Hindlimb muscle (tissue), 1 donor: ENCODE measurements around the gene B4GALT1. TPM values are rescaled to one million over a fixed set of nuclear protein-coding genes. Genes with fewer than 3 reads are reported as not detected.
A peak's percentile ranks its signal among the peaks of the same experiment; 100 is the strongest.
"Not testable (repeated sequence)": the region's sequence is repeated elsewhere in the genome, so short reads cannot be mapped to it uniquely, and the experiment has no call there.

Source experiments
- DNase-seq: peaks from one replicate; pipeline ENCODE4 v3.0.0-alpha.2; 2013
- polyA plus RNA-seq: library from polyadenylated mRNA; unstranded; fragments of 120-200 nt; gene quantifications from one replicate; pipeline ENCODE4 v1.2.1, GENCODE V29; 2013; ENCODE audit not compliant: insufficient read length

The B4GALT1 gene
- polyA plus RNA-seq, 1 donor, result 38.4 TPM

DNA sequence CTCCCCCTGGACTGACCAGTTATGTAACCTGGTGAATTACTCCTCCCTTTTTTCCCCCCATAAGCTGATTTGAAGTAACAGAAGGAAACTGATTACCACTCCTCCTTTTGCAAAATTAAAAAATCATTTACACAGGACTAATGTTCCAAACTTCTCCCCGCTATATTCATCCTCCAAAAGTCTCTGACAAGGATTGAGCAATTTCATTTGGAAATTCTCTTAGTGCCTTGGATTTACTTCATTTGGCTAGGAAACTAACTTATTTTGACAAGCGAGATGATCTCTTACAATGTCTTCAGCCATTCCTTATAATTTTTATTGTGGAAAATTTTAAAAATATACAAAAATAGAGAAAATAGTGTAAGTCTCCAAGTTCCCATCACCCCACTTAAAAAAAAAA, 15.4 kb upstream of the B4GALT1 start:
- DNase-seq, result no peak

DNA sequence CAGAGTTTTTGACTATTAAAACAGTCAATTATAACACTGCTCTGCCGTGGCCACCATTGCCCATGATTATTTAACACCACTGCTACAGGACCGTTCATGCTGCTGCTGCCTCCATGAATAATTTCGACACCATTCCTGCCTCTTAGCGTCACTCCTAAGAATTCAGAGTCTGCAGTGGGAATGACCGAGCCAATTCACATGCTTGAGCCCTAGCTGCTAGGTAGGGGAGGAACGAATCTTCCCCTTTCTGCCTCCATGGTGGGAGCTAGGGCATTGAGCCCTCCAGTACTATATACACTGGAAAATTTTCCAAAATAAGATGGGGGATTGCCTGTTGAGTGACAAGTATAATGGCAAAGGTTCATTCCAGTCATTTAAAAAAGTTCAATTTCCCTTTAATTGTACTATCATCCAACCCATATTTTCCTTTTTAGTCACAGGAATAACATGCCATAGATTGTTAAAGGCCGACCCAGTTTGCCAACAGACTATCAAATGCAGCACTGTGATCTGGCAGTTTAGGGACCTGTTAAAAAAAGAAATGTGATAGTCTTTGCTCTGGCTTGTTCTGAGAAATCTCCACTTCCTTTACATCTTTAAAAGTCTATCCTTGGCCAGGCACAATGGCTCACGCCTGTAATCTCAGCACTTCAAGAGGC, 13.5 kb upstream of the B4GALT1 start:
- DNase-seq, result no peak

DNA sequence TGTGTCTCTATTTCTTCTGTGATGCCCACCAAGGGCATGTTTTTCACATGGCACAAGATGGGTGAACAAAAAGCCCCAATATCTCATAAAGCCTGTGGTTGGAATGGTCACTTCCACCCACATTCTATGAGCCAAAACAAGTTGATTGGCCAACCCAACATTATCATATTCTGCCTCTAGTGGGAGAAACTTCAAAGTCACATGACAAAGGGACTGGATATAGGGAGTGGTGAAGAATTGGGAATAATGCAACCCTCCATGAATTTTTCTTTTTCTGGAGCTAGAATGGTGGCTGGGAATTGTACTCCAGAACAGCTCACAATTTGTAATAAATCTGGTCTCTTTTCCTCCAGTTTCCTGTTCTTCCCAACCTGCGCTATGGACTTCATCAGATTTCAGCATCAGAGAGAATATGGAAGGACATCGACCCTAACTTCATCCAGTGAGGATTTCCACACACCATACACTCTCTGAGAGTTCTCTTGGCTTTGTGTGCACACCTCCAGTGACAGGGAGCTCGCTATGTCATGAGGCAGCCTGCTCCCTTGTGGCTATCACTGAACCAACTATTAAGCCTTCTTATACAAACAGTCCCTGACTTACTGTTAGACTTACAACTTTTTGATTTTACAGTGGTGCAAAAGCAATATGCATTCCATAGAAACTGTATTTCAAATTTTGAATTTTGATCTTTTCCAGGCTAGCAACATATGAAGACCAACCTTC, 12.0 kb upstream of the B4GALT1 start:
- no peak for DNase-seq

DNA sequence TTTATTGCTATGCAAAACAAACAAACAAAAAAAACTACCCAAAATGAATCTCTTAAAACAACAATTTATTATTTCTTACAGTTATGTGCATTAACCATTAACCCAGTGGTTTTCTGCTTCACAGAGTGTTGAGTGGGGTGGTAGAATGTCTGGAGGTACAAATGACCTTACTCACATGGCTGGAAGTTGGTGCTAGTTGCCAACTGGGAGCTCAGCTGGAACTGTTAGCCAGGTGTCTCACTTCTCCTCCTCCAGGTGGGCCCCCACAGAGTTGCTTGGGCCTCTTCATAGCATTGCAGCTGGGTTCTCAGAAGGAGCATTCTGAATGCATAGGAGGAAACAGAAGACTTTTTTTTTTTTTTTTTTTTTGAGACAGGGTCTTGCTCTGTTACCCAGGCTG, 10.5 kb upstream of the B4GALT1 start:
- DNase-seq, result no peak

DNA sequence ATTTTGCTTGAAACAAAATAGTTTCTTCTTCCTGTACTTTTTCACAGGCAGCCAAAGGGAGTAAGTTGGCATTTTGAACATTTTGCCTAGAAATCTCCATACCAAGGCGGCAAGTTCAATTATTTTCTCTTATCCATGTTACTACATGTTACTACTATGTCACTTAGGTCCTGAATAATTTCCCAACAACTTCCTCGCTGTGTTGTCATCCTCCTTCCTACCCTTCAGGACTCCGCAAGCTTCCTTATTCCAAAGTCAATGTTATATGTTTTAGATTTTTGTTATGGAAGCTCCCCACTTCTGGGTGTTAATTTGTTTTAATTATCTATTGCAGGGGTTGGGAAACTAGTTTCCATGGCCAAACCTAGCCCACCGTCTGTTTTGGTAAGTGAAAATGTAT, 9.9 kb upstream of the B4GALT1 start:
- no peak for DNase-seq

DNA sequence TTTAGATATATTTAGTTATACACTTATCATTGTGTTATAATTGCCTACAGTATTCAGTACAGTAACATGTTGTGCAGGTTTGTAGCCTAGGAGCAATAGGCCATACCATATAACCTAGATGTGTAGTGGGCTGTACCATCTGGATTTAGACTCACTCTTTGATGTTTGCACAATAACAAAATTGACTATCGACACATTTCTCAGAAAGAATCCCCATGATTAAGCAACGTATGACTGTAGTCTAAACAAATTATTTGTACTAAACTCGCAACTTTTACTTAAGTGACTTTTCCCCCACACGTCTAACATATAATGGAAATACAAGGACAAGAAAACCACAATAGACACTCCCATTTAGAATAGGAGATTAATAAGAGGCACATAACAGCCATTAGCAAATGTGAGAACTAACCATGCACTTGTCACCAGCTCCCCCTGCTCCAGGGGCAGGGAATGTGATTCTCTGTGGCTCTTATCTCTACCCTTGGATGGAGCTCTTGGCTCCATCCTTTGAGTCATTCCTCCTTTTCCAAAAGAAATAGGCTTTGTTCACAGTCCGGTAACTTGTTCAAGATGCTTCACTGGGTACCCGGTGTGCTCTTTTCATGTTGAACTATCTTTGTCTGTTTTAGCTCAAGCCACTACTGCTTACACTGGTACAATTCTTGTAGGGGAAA, 8.7 kb upstream of the B4GALT1 start:
- no peak for DNase-seq

DNA sequence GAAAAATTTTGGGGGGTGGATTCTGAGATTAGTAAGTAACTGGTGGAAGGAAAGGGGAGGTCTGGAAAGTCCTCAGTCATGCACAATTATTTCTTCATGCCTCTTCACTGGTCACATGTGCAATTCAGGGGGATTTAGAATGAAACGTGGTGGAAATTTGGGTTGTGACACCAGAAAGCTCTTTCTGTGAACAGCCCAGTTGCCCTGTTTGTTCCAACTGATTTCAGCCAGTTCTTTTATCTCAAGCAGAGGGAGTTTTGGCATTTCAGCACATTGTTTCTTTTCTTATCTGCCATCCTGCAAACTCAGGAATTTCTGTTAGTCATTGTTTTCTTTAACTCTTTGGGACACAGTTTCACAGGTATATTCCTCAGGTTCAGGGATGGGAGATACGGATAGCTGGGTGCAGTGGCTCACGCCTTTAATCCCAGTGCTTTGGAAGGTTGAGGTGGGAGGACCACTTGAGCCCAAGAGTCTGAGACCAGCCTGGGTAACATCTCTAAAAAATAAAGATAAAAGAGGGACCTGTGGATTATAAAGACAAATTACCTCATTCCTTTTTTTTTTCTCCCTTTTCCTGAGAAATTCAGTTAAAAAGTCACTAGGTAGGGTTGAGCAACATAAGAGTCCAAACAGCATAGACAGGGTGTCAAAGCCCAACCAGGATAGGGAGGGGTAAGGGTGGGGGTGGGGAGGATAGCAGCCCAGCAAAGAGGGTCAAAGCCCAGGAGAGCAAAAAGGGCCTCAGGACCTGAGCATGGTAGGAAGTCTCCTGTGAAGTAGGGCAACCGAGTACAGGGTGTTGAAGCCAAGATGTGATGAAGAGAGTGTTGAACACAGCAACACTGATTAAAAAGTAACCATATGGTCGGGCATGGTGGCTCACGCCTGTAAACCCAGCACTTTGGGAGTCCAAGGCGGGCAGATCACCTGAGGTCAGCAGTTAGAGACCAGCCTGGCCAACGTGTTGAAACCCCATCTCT, 5.4 kb upstream of the B4GALT1 start:
- no peak for DNase-seq

DNA sequence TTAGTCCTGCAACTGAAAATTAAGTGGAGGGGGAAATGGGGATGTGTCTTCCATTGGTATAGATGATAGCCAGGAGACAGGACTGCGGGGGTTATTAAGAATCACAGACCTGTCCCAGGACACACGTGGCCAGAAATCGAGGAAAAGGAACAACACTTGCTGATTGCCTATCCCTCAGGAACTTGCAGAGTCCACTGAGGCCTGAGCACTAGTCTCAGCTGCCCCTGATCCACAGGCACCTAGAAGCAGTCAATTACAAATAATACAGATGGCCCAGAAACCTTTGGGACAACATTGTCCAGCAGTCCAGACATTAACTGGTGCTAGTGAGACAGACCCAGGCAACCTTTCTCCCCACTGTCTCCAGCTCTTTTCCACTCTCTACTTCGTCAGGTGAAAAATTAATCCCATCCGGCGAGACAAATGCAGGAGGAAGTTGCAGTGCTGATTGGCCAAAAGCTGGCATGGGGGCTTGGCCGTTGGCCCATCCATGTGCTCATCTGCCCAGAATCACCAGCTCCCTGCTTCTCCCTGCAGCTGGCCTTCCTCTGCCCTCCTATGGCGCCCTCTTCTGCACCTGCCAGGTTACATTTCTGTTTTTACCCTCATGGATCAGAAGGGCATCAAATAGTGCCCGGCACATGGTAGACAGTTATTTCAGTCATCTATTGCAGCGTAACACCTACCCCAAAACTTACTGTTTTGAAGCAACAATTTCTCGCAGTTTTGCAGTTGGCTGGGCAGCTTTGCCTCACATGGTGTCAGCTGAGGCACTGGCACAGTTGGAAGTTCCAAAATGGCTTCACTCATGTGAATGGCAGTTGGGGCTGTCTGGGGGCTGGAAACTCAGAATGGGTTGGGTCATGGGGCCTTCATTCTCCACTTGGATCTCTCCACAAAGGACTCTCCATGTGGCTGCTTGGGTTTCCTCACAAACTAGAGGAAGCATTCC, 3.6 kb upstream of the B4GALT1 start:
- DNase-seq, result no peak

DNA sequence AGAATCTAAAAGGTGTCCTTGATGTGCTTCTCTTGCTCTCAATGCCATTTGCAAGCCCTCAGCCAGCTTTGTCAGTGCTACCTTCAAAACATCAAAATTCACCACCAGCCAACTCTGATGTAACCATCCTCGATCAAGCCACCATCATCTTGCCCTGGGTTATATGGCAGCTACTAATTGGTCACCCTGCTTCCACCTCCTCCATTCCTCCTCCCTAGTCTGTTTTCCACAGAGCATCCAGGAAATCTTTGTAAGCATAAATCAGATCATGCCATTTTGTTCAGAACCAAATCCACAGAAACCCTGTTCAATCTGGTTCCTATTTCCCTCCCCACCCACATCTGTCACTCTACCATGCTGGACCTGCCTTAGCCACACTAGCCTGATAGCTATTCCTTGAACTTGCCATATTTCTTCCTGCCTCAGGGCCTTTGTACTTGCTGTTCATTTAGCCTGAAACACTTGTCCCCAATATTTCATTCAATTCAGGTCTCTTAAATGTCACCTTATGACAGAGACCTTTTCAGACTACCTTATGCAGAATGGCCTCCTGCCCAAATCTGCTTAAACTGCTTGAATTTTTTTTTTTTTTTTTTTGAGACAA, 1.9 kb upstream of the B4GALT1 start:
- DNase-seq, result no peak

DNA sequence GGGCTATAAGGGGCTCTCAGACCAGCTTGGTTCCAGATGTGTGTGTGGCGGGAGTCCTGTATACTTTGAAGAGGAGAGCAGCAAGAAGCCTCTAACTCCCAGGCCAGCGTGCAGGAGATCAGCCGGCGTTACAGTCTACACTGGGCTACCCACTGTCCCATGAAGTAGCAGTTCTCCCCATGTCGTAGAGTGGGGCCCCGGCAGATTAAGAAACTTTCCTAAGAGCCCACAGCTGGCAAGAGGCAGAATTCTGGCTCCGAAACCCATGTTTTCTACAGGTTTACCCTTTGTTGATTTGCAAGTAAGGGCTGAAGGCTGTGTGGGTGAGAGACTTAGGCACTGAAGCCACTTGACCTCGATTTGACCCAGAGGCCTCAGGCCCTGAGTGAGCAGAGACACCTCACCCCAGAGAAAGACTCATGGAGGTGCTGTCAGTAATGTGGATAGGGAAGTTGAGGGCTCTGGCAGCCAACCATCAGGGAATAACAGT, 881 bp upstream of the B4GALT1 start:
- DNase-seq, result no peak

DNA sequence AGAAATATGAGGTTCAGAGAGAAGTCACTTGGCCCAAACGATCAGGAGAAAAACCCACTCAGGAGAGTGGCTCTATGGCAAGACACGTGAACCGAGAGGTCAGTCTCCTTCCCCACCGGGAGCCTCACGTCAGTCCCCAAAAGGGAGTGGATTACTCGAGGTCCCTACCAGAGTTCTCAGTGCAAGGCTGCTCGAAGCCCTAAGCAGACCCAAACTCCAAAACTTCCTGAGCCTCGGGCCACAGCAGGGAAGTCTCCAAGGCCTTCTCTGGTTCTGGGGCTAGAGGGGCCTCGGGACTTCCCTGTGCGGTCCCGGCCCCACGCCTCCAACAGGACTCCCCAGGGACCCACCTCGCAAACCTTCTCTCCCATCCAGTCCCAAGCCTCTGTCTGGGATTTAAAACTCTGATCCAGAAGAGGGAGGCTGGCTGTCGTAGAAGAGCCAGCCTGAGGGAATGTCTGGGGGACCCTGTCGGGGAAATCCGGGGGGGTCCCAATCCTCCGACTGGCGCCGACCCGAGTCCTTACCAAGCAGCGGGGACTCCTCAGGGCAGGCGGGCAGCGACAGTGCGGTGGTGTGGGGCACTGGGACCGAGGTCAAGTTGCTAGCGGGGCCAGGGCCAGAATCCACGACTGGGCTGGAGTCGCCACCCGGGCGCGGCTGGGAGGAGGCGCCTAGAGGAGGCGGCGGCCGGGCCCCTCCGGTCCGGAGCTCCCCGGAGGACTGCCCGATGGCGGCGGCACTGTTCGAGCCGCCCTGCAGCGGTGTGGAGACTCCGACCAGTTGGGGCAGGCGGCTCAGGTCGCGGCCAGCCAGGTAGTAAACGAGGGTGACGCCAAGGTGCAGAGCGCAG, 679 bp downstream of the B4GALT1 start:
- peak; percentile 57 for DNase-seq

DNA sequence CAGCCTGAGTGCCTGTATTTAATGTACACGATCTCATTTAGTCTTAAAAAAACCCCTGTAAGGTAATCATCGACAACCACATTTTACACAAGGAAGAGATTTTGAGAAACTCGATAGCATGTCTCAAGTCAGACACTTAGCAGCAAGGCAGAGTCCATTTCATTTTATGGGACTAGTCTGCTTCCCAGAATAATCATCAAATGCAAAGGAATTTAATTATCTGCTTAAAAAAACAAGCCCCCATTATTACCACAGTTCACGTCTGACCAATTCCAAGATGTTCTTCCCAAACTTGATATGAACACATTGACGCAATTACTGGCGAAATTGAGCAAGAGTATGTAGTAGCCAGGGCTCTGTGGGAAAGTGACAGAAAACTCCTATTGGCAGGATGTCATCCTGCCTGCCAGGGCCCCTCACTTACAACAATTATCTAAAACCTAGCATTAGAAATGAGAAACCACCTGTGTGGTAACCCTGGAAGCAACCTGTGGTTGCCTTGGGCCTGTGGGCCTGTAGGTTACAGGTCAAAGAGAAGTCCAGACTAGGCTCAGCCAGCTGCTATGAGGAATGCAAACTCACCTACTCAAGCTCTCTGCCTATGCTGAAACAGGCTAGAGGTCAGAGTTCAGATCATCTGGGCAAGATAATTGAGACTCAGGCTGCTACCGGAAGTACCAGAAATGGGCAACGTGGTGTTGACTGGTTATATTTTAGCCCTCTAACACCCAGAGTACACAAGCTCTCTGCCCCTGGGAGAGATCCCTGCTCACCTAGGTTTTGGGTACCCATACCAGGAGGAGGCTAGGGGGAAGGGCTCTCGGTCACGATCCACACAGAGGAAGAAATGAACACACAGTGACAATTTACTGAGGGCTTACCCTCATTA, 1.6 kb downstream of the B4GALT1 start:
- no peak for DNase-seq

DNA sequence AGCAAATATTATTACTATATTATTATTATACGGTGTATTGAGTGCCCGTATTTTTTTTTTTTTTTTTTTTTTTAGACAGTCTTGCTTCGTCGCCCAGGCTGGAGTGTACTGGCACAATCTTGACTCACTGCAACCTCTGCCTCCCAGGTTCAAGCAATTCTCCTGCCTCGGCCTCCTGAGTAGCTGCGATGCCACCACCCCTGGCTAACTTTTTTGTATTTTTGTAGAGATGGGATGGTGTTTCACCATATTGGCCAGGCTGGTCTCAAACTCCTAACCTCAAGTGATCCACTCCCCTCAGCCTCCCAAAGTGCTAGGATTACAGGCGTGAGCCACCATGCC, 2.2 kb downstream of the B4GALT1 start:
- not testable (repeated sequence) for DNase-seq

DNA sequence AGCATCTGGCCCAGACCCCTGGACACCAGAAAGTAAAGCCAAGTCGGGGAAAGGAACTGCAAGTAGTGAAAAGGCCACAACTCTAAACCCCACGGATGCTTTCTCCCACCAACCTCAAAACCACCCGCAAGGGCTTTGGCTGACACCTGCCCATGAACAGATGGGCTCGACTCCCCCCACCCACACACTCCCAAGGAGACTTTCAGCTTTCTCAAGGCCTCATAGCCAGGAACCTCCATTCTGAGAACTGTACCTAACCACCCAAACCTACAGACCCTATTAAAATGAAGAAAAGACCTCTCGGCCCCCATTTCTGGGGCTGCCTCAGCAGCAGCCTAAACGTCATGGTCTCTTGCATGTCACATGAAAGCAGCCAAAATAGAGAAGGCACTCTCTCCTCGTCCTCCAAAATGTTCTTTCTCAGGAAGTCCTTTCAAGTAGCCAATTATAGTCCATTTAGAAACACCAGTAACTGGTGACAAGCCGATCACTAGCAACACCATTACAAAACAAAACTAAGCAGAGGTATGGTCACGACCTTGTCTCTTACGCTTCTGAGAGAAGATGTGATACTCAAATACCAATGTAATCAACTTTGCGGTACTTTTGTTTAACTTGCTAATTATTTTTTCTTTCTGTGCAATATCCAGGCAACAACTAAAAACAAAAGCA, 2.9 kb downstream of the B4GALT1 start:
- no peak for DNase-seq

DNA sequence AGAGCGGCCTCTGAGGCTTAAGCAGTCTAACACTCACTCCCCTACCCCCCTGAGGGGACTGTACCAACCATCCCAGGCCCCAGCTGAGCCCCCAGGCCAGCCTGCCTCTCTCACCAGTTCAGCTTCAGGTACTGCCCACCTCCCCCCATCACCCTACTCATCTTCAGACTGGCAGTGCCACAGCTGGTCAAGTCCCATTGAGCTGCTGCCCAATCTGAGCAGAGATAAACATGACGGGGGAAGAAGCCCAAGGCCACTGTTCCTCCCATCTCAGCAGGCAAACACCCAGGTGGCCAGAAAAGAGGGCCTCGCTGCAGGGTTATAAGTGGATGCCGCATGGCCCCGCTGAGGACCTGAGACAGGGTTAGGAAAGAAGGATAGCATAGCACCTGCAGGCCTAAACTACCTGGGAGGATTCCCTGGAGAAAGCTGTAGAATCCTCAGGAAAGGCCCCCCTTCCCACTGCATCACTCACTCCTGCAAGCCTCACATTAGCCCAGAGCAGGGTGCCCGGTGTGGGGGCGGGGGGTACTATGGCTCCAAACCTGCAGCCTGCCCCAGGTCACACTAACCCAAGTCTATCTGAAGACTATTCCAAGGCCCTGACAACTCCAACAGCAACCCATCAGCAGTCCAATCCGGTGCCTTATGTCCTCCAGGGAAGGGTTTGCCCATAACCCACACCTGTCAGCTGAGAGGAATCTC, 3.6 kb downstream of the B4GALT1 start:
- DNase-seq, result no peak

DNA sequence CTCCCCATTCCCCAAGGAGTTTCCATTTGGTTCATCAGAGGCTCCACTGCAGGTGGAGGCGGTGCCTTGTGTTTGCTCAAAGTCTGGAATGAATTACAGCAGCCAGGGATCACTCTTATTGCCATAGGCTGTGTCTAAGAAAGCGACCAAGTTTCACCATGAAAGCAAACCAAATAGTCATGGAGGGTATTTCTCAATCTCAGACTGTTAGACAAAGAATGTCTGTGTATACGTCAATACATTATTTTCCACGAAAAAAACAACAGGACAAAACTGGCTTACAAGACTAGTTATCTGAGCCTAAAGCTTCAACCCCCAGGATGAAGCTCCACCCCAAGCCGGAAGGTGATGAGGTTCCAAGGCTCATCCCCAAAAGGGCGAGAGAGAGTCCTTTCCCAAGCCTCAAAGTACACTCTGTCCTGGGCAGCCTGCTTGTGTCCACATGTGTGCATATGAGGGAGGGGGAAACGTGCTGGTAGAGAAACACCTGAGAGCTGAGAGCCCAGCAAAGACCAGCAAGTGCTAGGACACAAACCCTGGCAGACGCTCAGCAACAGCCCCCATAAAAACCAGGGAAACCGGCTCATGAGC, 4.3 kb downstream of the B4GALT1 start:
- no peak for DNase-seq

DNA sequence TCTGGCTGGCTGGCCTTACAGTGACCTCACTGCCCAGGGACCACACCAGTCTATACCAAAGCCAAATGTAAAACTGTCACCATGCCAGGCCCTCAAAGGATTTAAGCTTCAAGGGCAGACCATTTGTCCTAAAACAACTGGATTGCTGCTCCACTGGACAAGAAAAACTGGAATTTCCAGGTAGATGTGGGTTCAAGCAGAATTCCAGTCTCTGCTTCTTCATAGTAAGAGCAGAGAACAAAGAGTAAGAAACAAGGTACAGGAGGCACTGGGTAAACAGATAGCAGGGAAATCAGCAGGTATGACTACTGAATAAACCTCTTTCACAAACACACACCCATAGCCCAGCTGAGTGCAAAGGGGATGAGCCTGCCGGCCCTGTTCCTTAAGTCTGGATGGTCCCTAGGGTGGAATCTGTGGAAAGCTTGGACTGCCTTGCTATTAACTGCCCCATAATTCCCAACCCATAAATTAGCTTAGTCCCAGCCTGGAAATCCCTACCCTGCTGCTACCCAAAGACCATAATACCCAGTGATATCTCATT, 5.5 kb downstream of the B4GALT1 start:
- DNase-seq, result no peak
